ENCODE results near the gene OLA1.

DNA sequence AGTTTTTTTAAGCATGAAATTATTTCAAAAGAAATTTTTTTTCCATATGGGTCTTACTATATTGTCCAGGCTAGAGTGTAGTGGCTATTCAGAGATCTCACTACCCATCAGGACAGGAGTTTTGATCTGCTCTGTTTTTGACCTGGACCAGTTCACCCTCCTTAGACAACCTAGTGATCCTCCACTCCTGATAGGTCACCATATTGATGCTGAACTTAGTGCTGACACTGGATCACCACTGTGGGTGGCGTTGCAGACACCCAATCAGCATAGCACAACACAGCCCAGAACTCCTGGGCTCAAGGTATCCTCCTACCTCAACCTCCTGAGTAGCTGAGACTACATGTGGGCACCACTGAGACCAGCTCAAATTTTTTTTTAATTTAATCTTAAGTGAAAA lies 8.2 kb downstream of the OLA1 start:
- TF ChIP-seq RBM14 (IDR thresholded peaks at IDR 0.05; ENCODE audit: borderline replicate concordance, insufficient read depth, low read depth, low read length) (no peak), SMARCA4 (IDR thresholded peaks at IDR 0.05) (no peak), GATA2 (CRISPR knock-in tag; IDR thresholded peaks at IDR 0.05) (no peak)
- TF ChIP-seq, protein P1, sequence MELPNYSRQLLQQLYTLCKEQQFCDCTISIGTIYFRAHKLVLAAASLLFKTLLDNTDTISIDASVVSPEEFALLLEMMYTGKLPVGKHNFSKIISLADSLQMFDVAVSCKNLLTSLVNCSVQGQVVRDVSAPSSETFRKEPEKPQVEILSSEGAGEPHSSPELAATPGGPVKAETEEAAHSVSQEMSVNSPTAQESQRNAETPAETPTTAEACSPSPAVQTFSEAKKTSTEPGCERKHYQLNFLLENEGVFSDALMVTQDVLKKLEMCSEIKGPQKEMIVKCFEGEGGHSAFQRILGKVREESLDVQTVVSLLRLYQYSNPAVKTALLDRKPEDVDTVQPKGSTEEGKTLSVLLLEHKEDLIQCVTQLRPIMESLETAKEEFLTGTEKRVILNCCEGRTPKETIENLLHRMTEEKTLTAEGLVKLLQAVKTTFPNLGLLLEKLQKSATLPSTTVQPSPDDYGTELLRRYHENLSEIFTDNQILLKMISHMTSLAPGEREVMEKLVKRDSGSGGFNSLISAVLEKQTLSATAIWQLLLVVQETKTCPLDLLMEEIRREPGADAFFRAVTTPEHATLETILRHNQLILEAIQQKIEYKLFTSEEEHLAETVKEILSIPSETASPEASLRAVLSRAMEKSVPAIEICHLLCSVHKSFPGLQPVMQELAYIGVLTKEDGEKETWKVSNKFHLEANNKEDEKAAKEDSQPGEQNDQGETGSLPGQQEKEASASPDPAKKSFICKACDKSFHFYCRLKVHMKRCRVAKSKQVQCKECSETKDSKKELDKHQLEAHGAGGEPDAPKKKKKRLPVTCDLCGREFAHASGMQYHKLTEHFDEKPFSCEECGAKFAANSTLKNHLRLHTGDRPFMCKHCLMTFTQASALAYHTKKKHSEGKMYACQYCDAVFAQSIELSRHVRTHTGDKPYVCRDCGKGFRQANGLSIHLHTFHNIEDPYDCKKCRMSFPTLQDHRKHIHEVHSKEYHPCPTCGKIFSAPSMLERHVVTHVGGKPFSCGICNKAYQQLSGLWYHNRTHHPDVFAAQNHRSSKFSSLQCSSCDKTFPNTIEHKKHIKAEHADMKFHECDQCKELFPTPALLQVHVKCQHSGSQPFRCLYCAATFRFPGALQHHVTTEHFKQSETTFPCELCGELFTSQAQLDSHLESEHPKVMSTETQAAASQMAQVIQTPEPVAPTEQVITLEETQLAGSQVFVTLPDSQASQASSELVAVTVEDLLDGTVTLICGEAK (IDR thresholded peaks at IDR 0.05) = no peak
- TF ChIP-seq, protein P1 (CRISPR knock-in tag; IDR thresholded peaks at IDR 0.05) = no peak

Data from K562 (cell line).